Activated T-cell treated with anti-CD3 and anti-CD28 coated beads for 48 hours (primary cell): ENCODE measurements around the gene TFR2.

ENCODE experiments used
- DNase-seq: peaks from one replicate; pipeline ENCODE4 v3.0.0-alpha.2; 2020; ENCODE audit warnings: low read depth

TFR2 gene

DNA sequence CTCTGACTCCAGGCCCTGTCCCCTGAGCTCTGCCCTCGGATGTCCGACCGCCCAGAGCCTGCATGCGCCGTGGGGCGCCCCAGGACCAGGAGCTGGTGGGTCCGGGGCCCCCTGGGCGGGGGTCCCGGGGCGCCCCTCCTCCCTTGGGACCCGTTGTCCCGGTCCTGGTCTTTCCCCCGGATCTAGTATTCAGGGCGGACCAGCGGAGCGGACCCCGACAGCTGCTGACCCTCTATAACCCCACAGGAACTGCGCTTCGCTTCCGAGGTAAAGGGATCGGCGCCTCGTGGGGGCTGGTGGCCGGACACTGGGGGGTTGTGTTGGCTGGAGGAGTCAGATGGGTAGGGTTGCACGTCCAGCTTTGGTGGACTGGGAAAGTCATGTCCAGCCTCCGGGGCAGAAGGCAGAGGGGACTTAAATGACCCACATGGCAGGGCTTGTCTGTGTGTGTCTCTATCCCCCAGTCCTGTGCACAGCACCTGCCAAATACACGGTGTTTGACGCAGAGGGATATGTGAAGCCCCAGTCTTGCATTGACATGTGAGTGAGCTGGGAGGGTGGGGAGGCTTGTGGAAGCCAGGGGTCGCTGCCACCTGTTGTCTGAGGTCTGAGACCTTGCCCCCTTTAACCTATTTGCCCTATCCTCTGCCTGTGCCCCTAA, 28.5 kb downstream of the TFR2 start:
- DNase-seq: peak; percentile 15

GRCh38 chr7:100611983-100612729, 29.2 kb downstream of the TFR2 start, which contains the start of gene MOSPD3:
MOSPD3 (plus strand) TSS chr7:100612540; CDS start chr7:100612792, 252 bp downstream.
- DNase-seq: peak; percentile 99

DNA sequence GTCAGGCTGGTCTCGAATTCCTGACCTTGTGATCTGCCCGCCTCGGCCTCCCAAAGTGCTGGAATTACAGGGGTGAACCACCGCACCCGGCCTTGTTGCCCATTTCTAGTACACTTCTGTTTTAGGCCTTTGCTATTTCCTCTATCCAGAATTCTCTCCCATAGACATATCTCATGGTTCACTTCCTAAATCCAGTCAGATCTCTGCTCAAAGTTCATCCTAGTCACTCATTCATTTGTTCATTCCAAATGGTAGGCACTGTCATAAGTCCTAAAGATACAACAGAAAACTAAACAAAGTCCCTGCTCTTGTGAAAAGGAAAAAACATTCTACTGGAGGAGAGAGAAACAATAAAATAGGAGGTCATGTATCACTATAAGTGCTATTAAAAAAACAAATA, 31.4 kb downstream of the TFR2 start:
- DNase-seq: no peak

DNA sequence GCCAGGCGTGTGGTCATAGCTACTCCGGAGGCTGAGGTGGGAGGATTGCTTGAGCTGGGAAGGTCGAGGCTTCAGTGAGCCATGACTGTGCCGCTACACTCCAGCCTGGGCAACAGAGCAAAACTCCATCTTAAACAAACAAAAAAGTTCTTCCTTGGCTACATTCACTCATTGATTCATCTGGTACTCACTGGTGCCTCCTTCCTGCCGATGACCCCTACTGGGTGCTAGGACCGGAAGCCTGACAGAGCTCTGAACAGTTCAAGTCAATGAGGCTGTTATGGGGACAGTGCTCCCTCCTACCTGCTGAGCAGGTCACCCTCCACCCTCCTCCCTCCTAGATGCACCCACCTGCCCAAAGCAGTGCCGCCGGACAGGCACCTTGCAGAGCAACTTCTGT, 34.2 kb downstream of the TFR2 start:
- DNase-seq: no peak

GRCh38 chr7:100606313-100606712, 35.0 kb downstream of the TFR2 start:
- DNase-seq: no peak

- peak; percentile 40 for DNase-seq
Measured at GRCh38 chr7:100604976-100605911, 36.1 kb downstream of the TFR2 start.

- DNase-seq: peak; percentile 77
Measured at GRCh38 chr7:100604028-100604975, 37.0 kb downstream of the TFR2 start.

- no peak for DNase-seq
Measured at GRCh38 chr7:100603726-100604027, 37.7 kb downstream of the TFR2 start.

GRCh38 chr7:100602889-100603725, 38.2 kb downstream of the TFR2 start:
- DNase-seq: no peak

- DNase-seq: no peak
Measured at GRCh38 chr7:100600730-100601038, 40.7 kb downstream of the TFR2 start.

- DNase-seq: no peak
Measured at GRCh38 chr7:100599911-100600729, 41.2 kb downstream of the TFR2 start.

GRCh38 chr7:100598425-100598824, 42.9 kb downstream of the TFR2 start:
- DNase-seq: no peak

- no peak for DNase-seq
Measured at GRCh38 chr7:100595188-100595587, 46.2 kb downstream of the TFR2 start.

DNA sequence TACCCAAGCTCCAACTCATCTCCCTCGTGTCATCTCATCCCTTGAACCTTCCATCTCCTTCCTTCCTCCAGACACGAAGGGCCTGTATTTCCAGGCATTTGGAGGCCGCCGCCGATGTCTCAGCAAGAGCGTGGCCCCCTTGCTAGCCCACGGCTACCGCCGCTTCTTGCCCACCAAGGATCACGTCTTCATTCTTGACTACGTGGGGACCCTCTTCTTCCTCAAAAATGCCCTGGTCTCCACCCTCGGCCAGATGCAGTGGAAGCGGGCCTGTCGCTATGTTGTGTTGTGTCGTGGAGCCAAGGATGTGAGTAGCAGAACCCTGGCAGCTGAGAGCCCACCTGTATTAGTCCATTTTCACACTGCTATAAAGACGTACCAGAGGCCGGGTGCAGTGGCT, 49.8 kb downstream of the TFR2 start:
- no peak for DNase-seq

GRCh38 chr7:100590077-100590737, 51.1 kb downstream of the TFR2 start:
- no peak for DNase-seq

- DNase-seq: no peak
Measured at GRCh38 chr7:100589341-100589947, 51.9 kb downstream of the TFR2 start.

DNA sequence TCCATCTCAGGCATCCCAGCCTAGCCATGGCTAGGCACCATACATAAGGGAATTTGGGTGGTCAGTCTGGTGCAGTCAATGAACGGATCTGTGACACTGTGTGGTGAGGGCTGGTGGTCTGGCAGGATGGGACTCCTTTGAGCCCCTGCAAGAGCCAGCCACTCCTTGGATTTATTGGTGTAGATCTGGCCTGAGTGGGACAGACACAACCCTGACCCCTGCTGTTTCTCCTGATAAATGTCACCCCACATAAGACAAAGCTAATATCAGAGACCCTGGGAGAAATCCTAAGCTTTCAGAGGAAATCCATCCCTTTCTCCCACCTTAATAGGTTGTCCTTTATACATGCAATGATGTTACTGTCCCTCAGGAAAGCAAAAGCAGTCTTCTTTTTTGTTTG, 52.9 kb downstream of the TFR2 start:
- no peak for DNase-seq

DNA sequence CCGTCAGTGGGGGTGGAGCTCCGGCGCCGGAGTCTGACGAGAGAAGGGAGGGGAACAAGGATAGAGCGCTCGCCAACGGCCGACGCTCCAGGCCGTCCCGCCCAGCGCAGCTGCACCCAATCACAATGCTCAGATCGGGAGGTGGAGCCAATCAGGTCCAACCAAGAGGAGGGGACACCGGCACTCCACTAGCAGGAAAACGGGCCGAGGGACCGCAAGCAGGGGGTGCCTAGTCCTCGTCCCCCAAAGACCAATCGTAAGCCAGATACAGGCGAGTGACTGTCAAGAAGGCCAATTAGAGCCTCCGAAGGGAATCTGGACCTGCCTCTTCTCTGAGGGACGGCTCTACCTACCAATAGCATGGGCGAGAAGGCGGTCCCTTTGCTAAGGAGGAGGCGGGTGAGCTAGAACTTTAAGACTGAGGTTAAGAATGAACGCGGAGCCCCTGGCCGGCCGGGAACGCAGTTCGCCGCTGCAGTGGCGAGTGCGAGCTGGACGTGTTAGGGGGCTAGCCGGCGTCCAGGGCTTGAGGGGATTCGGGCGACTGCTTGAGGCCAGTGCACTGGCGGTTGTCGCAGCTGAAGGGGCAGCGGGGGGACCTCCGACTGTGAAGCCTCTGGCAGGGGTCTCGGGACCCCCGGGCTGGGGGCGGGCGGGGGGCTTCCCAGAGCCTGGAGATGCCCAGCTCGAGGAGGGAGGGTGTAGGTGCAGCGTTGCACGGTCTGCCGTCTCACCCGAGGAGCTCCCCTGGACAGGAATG, 54.9 kb downstream of the TFR2 start, which contains the start of gene FBXO24:
Gene FBXO24, plus strand, starts transcription at position 63 of the 760 bp plus-strand sequence. Its CDS starts 298 bp downstream, at position 361.
- DNase-seq: peak; percentile 98
